ENCODE data around the gene MYZAP. TPM values are rescaled to one million over a fixed set of nuclear protein-coding genes. Genes with fewer than 3 reads are reported as not detected.

MYZAP gene
- polyA plus RNA-seq, 1 donor (not counting 4 experiments of a cell fraction or from before 2014, with no cell fraction given): 1.8 TPM

DNA sequence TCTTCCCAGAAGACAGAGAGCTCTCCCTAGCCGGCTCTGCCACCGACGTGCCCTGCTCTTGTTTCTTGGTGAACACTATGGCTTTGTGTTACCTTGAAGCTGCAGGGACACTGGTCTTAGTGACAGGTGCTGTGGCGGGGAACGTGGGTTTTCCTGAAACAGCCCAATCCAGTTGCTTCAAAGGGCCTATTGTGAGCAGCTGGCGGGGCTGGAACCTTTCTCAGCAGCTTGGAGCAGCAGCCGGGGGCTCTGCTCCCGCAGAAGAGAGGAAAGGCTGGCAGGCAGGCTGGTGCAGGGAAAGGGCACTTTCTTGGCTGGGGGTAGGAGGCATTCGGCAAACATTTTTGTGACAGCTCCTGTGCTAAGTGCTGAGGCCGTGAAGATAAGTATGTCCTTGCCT, 12.8 kb downstream of the MYZAP start:
- Histone ChIP-seq H3K79me2 (ENCODE audit: control insufficient read depth, insufficient read depth, low read length) (no peaks in the 10 kb centered on the region), H4K20me1 (ENCODE audit: control insufficient read depth, extremely low read depth, insufficient read depth, low read length) (no peaks in the 10 kb centered on the region), H3K4me2 (ENCODE audit: control insufficient read depth, extremely low read depth, insufficient read depth, low read depth, low read length) (no peak overlapping the region), H3K9me3 (ENCODE audit: control insufficient read depth, low read depth, low read length) (no peaks in the 10 kb centered on the region), H3K9me1 (ENCODE audit: control insufficient read depth, extremely low read depth, insufficient read depth, low read length) (no peaks in the 10 kb centered on the region), H3K36me3 (ENCODE audit: control insufficient read depth in 2 of 2, extremely low read depth in 1 of 2, insufficient read depth in 2 of 2, low read length in 2 of 2) (no peaks in the 10 kb centered on the region), H3K27ac (ENCODE audit: control insufficient read depth, insufficient read depth, low read length) (no peak overlapping the region), H3K4me3 (ENCODE audit: control insufficient read depth in 2 of 3, extremely low read depth in 1 of 3, insufficient read depth in 2 of 3, low read depth in 1 of 3, low read length in 3 of 3) (no peak overlapping the region), H3K27me3 (ENCODE audit: control insufficient read depth, extremely low read depth, insufficient read depth, low read length) (no peaks in the 10 kb centered on the region), H3K4me1 (ENCODE audit: control insufficient read depth, extremely low read depth, insufficient read depth, low read length) (peaks cover 11% of the 10 kb centered on the region), H3K9ac (ENCODE audit: control insufficient read depth, extremely low read depth, insufficient read depth, low read length) (no peak overlapping the region), H2AFZ (ENCODE audit: control insufficient read depth, low read length) (no peak overlapping the region)
- TF ChIP-seq EZH2 (IDR thresholded peaks at IDR 0.05; ENCODE audit: low read length) (no peak), CTCF (optimal IDR thresholded peaks at IDR 0.05 in 1 of 3, IDR thresholded peaks at IDR 0.05 in 1 of 3, conservative IDR thresholded peaks at IDR 0.05 in 1 of 3; ENCODE audit: extremely low read depth in 1 of 3, insufficient read depth in 2 of 3, low read length in 3 of 3) (no peak)
- FAIRE-seq (no peak), DNase-seq (ENCODE audit: low read depth, low spot score) (no peak)
- dilution Hi-C loops (cut with MboI; ENCODE audit: extremely low pct_ligation_motif_present, low sequenced_read_pairs): no loop called here

DNA sequence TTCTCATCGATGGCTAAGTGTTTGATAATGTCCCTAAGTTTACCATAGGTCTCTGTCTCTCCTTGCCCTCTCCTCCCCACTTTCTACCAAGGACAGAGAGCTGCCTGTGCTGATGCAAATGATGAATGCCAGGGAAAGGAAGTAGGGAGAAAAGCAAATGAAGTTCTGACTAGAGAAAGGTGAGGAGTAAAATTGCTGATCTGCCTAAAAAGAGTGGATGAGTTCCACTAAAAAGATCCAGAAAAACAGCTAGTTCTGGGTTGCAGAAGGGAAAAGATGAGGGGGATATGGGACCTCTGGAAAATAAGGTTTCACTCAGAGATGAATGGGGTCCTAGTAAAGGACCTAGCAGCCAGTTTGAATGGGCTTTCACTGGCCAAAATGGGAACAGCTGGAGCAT, 13.8 kb downstream of the MYZAP start:
- no peaks in the 10 kb centered on the region for H3K9me3 ChIP-seq (ENCODE audit: control insufficient read depth, low read depth, low read length)
- H3K4me3 ChIP-seq (ENCODE audit: control insufficient read depth in 2 of 3, extremely low read depth in 1 of 3, insufficient read depth in 2 of 3, low read depth in 1 of 3, low read length in 3 of 3): no peak overlapping the region
- no peak for FAIRE-seq
- no peak for TF ChIP-seq EZH2 (IDR thresholded peaks at IDR 0.05; ENCODE audit: low read length)
- TF ChIP-seq CTCF (optimal IDR thresholded peaks at IDR 0.05 in 1 of 3, IDR thresholded peaks at IDR 0.05 in 1 of 3, conservative IDR thresholded peaks at IDR 0.05 in 1 of 3; ENCODE audit: extremely low read depth in 1 of 3, insufficient read depth in 2 of 3, low read length in 3 of 3): no peak
- H3K9me1 ChIP-seq (ENCODE audit: control insufficient read depth, extremely low read depth, insufficient read depth, low read length): no peaks in the 10 kb centered on the region
- DNase-seq (ENCODE audit: low read depth, low spot score): no peak
- no peaks in the 10 kb centered on the region for H3K27me3 ChIP-seq (ENCODE audit: control insufficient read depth, extremely low read depth, insufficient read depth, low read length)
- no peak overlapping the region for H2AFZ ChIP-seq (ENCODE audit: control insufficient read depth, low read length)
- peaks cover 14% of the 10 kb centered on the region for H3K4me1 ChIP-seq (ENCODE audit: control insufficient read depth, extremely low read depth, insufficient read depth, low read length)
- dilution Hi-C loops (cut with MboI; ENCODE audit: extremely low pct_ligation_motif_present, low sequenced_read_pairs): no loop called here
- no peak overlapping the region for H3K4me2 ChIP-seq (ENCODE audit: control insufficient read depth, extremely low read depth, insufficient read depth, low read depth, low read length)
- H4K20me1 ChIP-seq (ENCODE audit: control insufficient read depth, extremely low read depth, insufficient read depth, low read length): no peaks in the 10 kb centered on the region
- H3K9ac ChIP-seq (ENCODE audit: control insufficient read depth, extremely low read depth, insufficient read depth, low read length): no peak overlapping the region
- no peaks in the 10 kb centered on the region for H3K79me2 ChIP-seq (ENCODE audit: control insufficient read depth, insufficient read depth, low read length)
- no peak overlapping the region for H3K27ac ChIP-seq (ENCODE audit: control insufficient read depth, insufficient read depth, low read length)
- no peaks in the 10 kb centered on the region for H3K36me3 ChIP-seq (ENCODE audit: control insufficient read depth in 2 of 2, extremely low read depth in 1 of 2, insufficient read depth in 2 of 2, low read length in 2 of 2)
